Fibroblast of lung (primary cell): ENCODE data around the gene GAS2L3. TPM values are rescaled to one million over a fixed set of nuclear protein-coding genes. Genes with fewer than 3 reads are reported as not detected.

Experiments used
- DNase-seq, 2 donors: peaks; one replicate each; pipeline versions ENCODE4 v3.0.0 to v3.0.0-alpha.2; 2010; ENCODE audit warnings: low read depth in 2 of 2
- H2AFZ ChIP-seq: 2 replicates; pipeline ENCODE4 v1.5.1; 2012; ENCODE audit warnings: low read length, control low read depth, inconsistent platforms
- H3K27ac ChIP-seq: 2 replicates; pipeline ENCODE4 v1.5.1; 2011; ENCODE audit warnings: low read length, control low read depth; ENCODE audit not compliant: insufficient read depth
- H3K27me3 ChIP-seq: 2 replicates; pipeline ENCODE4 v1.5.1; 2011; ENCODE audit warnings: mild to moderate bottlenecking, low read length; ENCODE audit not compliant: control insufficient read depth, insufficient read depth
- H3K36me3 ChIP-seq: 2 replicates; pipeline ENCODE4 v1.5.1; 2011; ENCODE audit warnings: low read length; ENCODE audit not compliant: control insufficient read depth, insufficient read depth
- H3K4me1 ChIP-seq: 2 replicates; pipeline ENCODE4 v1.5.1; 2011; ENCODE audit warnings: low read length; ENCODE audit not compliant: control insufficient read depth, insufficient read depth; ENCODE audit errors: extremely low read depth
- H3K4me2 ChIP-seq: 2 replicates; pipeline ENCODE4 v1.5.1; 2011; ENCODE audit warnings: low read length, control low read depth; ENCODE audit not compliant: insufficient read depth; ENCODE audit errors: extremely low read depth
- H3K4me3 ChIP-seq, 4 experiments: fragments of 200-600 bp in 1 of 4; sonication (generic) in 1 of 4; replicated peaks in 1 of 4; 2 replicates each; pipeline ENCODE4 v1.5.1; 2011 to 2016; ENCODE audit warnings: low read length in 4 of 4, low read depth in 3 of 4, mild to moderate bottlenecking in 3 of 4, control low read depth in 2 of 4, inconsistent platforms in 1 of 4, mixed read lengths in 1 of 4; ENCODE audit not compliant: insufficient read depth in 1 of 4; ENCODE audit errors: control extremely low read depth in 1 of 4
- H3K79me2 ChIP-seq: 2 replicates; pipeline ENCODE4 v1.5.1; 2012; ENCODE audit warnings: mild to moderate bottlenecking, low read length, inconsistent platforms; ENCODE audit not compliant: control insufficient read depth, insufficient read depth
- H3K9ac ChIP-seq: 2 replicates; pipeline ENCODE4 v1.5.1; 2011; ENCODE audit warnings: mild to moderate bottlenecking, low read length, control low read depth; ENCODE audit not compliant: insufficient read depth
- H3K9me3 ChIP-seq: 2 replicates; pipeline ENCODE4 v1.5.1; 2012; ENCODE audit warnings: low read depth, low read length; ENCODE audit not compliant: control insufficient read depth, insufficient read depth
- H4K20me1 ChIP-seq: 2 replicates; pipeline ENCODE4 v1.5.1; 2011; ENCODE audit warnings: low read length; ENCODE audit not compliant: control insufficient read depth, insufficient read depth; ENCODE audit errors: extremely low read depth
- CTCF ChIP-seq, 2 donors: IDR thresholded peaks in 1 of 2; conservative IDR thresholded peaks in 1 of 2; 1 replicate in 1 of 2; 2 replicates in 1 of 2; pipeline ENCODE4 v1.5.1; 2011 to 2012; ENCODE audit warnings: low read length in 2 of 2, control low read depth in 1 of 2, inconsistent platforms in 1 of 2, low read depth in 1 of 2, mild to moderate bottlenecking in 1 of 2
- EZH2 ChIP-seq: IDR thresholded peaks from 2 replicates; pipeline ENCODE4 v1.5.1; 2012; ENCODE audit warnings: low read length, control low read depth, mild to moderate bottlenecking; ENCODE audit errors: missing control alignments
- polyA plus RNA-seq, 2 donors: library from polyadenylated mRNA; depleted of rRNA in 1 of 2; stranded (reverse) in 1 of 2; unstranded in 1 of 2; fragments of >200 nt; gene quantifications; 2 replicates each; pipeline ENCODE4 v1.2.1, GENCODE V29; 2011 to 2012; ENCODE audit warnings: missing spikeins in 1 of 2
- total RNA-seq: library from RNA; depleted of rRNA; stranded (reverse); fragments of >200 nt; gene quantifications from 2 replicates; pipeline ENCODE4 v1.2.1, GENCODE V29; 2014

The GAS2L3 gene
- total and polyA plus RNA-seq, 2 donors (not counting 1 experiment from before 2014, with no cell fraction given), result 13.2 to 33.4 TPM

GRCh38 chr12:100651694-100652093, 78.2 kb downstream of the GAS2L3 start:
- Histone ChIP-seq H3K4me3 (no peak overlapping the region), H3K79me2 (no peaks in the 10 kb centered on the region), H3K27me3 (no peaks in the 10 kb centered on the region), H3K27ac (no peak overlapping the region), H4K20me1 (no peaks in the 10 kb centered on the region), H3K4me1 (no peaks in the 10 kb centered on the region), H3K9ac (no peak overlapping the region), H3K4me2 (no peak overlapping the region), H3K9me3 (no peaks in the 10 kb centered on the region), H2AFZ (no peak overlapping the region), H3K36me3 (no peaks in the 10 kb centered on the region)
- DNase-seq, result peak in 1 of 2 donors; percentile 17
- TF ChIP-seq CTCF (conservative IDR thresholded peaks at IDR 0.05 in 1 of 2, IDR thresholded peaks at IDR 0.05 in 1 of 2; ENCODE audit: low read depth in 1 of 2, low read length in 2 of 2) (no peak), EZH2 (no peak)

GRCh38 chr12:100652488-100652887, 79.0 kb downstream of the GAS2L3 start:
- no peaks in the 10 kb centered on the region for H3K27me3 ChIP-seq
- no peak overlapping the region for H3K9ac ChIP-seq
- H3K36me3 ChIP-seq, result no peaks in the 10 kb centered on the region
- DNase-seq, result peak in 1 of 2 donors; percentile 9
- H3K9me3 ChIP-seq, result no peaks in the 10 kb centered on the region
- H2AFZ ChIP-seq, result no peak overlapping the region
- no peaks in the 10 kb centered on the region for H3K4me1 ChIP-seq
- H4K20me1 ChIP-seq, result no peaks in the 10 kb centered on the region
- TF ChIP-seq EZH2, result no peak
- no peak for TF ChIP-seq CTCF (conservative IDR thresholded peaks at IDR 0.05 in 1 of 2, IDR thresholded peaks at IDR 0.05 in 1 of 2; ENCODE audit: low read depth in 1 of 2, low read length in 2 of 2)
- no peak overlapping the region for H3K4me3 ChIP-seq
- H3K27ac ChIP-seq, result no peak overlapping the region
- H3K79me2 ChIP-seq, result no peaks in the 10 kb centered on the region
- H3K4me2 ChIP-seq, result no peak overlapping the region

- Histone ChIP-seq H3K4me2 (no peak overlapping the region), H3K4me1 (no peaks in the 10 kb centered on the region), H3K9me3 (no peaks in the 10 kb centered on the region), H4K20me1 (no peaks in the 10 kb centered on the region), H3K27me3 (no peaks in the 10 kb centered on the region), H3K27ac (no peak overlapping the region), H3K4me3 (no peak overlapping the region), H3K9ac (no peak overlapping the region), H3K36me3 (no peaks in the 10 kb centered on the region), H3K79me2 (no peaks in the 10 kb centered on the region), H2AFZ (no peak overlapping the region)
- TF ChIP-seq EZH2, result no peak
- no peak for TF ChIP-seq CTCF (conservative IDR thresholded peaks at IDR 0.05 in 1 of 2, IDR thresholded peaks at IDR 0.05 in 1 of 2; ENCODE audit: low read depth in 1 of 2, low read length in 2 of 2)
- no peak for DNase-seq
These were observed 82.7 kb downstream of the GAS2L3 start for GRCh38 chr12:100656141-100656540.
